HG02870 (cell line): ENCODE measurements around the gene LYSMD4.
"Not testable (repeated sequence)": the region's sequence is repeated elsewhere in the genome, so short reads cannot be mapped to it uniquely, and the experiment has no call there.

Experiments used
- ATAC-seq: cut with Tn5 transposase; IDR thresholded peaks from one replicate; pipeline ENCODE4 v1.9.1; 2021; ENCODE audit warnings: mild to moderate bottlenecking, moderate library complexity; ENCODE audit not compliant: unreplicated experiment

LYSMD4 gene

DNA sequence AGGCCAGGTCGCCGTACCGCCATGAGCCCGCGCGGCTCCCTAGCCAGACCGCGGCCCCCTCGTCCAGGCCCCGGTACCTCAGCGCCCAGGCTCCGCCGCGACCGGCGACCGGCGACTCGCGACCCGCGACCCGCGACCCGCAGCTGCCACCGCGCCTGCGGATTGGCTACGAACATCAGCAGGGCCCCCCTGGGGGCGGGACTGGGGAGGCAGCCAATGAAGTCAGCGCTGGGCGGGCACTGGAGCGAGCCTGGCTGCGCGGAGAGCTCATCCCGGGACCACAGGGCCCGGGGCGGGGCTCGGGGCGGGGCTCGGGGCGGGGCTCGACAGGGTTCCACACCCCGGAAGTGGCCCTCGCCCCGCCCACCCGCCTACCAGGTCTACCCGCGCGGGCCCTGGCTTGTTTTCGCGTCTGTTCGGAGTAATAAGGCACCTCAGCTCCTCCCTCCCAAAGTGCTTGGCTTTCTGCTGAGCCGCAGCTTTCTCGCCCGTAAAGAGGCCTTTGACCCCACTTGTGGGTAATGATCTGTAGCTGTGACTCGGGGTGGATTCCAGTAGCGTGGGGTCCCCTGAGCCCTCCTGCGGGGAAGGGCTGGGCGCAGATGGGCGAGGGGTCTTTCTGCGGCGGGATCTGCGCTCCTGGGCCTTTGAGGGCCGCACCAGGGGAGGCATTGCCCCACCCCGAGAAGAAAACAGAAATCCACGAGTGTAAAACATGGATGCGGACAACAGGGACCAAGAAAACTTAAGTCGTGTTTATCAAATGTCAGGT is at the start of gene LYSMD4:
TSS of gene LYSMD4 (minus strand) at position 170 of the 772 bp plus-strand sequence. CDS start 1,438 bp downstream, outside the sequence.
- ATAC-seq: peak; percentile 99

GRCh38 chr15:99782029-99782428 is 48.8 kb upstream of the LYSMD4 start:
- not testable (repeated sequence) for ATAC-seq

GRCh38 chr15:99777144-99777543 is 43.9 kb upstream of the LYSMD4 start:
- ATAC-seq: no peak

- no peak for ATAC-seq
Observed at GRCh38 chr15:99764522-99764921, 31.3 kb upstream of the LYSMD4 start.

DNA sequence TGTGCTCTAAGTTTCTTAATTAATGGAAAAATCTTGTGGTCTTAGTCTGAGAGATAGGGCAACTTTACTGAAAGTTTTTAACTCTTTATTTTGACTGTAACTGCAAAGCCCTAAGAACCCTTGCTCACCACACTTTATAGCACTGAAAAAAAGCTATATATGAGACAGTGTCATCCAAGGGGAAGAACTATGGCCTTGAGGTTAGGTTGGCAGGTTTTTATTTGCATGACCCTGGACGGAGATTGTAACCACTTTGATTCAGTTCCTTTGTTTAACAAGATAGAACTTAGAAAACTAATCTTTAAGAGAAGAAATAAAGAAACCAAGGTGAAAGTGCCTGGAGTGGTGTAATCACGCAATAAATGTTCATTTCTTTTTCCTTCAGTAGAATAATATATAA is 30.6 kb upstream of the LYSMD4 start:
- ATAC-seq: peak; percentile 85

DNA sequence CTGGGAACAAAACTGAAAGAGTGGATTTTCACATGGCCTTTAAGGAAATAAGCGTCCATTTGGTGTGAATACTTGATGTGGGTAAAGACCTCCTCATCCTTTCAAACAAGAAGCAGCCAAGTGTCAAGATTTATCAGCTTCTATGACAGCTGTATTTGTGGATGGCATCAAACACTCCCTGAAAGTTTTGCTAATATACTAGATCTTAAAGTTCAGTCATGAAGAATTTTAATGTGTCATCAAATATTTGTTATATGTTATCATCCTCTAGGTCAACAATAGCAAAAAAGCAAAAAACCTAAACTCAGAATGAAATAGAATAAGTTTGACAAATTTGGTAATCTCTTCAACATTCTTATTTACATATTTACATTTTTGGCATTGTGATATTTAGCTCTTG is 29.1 kb upstream of the LYSMD4 start:
- ATAC-seq: no peak

- peak; percentile 94 for ATAC-seq
Observed at GRCh38 chr15:99755692-99756409, 22.6 kb upstream of the LYSMD4 start.

DNA sequence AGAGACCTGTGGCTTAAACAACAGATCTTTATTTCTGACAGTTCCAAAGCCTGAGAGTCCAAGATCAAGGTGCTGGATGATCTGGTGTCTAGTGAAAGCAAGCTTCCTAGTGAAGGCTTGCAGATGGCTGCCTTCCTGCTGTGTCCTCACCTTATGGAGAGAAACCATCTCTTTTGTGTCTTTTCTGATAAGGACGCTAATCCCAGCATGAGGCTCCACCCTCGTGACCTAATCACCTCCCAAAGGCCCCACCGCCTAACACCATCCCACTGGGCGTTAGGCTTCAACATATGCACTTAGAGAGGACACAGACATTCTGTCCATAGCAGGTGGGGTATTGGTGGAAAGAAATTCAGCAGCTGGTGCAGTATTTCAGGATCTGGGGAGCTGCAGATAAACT is 19.8 kb upstream of the LYSMD4 start:
- ATAC-seq: no peak

- ATAC-seq: no peak
Observed at GRCh38 chr15:99752556-99752955, 19.3 kb upstream of the LYSMD4 start.

GRCh38 chr15:99750326-99750725 is 17.1 kb upstream of the LYSMD4 start:
- ATAC-seq: not testable (repeated sequence)

- no peak for ATAC-seq
Observed at GRCh38 chr15:99749386-99749785, 16.1 kb upstream of the LYSMD4 start.

GRCh38 chr15:99745370-99746086 is 12.3 kb upstream of the LYSMD4 start:
- no peak for ATAC-seq

DNA sequence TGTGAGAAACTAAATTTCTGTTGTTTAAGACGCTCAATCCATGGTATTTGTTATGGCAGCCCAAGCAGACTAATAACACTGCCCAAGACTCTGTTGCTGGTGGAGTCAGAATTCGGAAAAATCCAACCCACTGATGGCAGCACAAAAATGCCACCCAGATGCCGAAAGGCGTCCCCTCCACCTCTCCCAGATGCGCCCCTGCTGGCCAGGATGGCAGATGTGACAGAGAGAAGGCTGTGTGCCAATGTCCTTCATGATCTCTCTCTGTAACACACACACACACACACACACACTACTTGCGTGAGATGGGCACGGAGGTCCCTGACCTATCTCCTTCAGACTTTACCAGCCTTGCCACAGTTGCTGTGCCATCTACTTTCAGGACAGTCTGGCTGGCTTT is 10.9 kb upstream of the LYSMD4 start:
- ATAC-seq: no peak

GRCh38 chr15:99741835-99742234 is 8.6 kb upstream of the LYSMD4 start:
- ATAC-seq: no peak

GRCh38 chr15:99738021-99738847 is 5.0 kb upstream of the LYSMD4 start:
- no peak for ATAC-seq

DNA sequence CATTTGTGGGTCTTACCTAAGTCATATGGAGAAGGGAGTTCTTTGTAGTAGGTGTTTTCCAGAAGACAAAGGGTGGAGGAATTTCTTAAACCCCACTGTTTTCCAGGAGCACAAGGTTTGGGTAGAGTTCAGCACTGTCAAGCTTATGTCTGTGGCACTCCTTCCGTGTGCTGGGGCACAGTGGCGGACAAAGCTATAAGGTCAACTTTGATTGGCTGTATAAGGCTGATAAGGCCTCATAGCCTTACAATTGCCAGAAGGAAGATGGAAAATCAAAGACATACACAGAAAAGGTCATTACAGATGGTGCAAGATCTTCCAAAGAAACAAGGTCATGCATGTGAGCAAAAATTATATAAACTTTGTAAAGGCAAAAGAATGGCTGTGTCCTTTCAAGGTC is 3.5 kb upstream of the LYSMD4 start:
- ATAC-seq: no peak

GRCh38 chr15:99735868-99736267 is 2.6 kb upstream of the LYSMD4 start:
- no peak for ATAC-seq

GRCh38 chr15:99734575-99734974 is 1.3 kb upstream of the LYSMD4 start:
- ATAC-seq: no peak

- ATAC-seq: not testable (repeated sequence)
Observed at GRCh38 chr15:99734040-99734291, 729 bp upstream of the LYSMD4 start.

DNA sequence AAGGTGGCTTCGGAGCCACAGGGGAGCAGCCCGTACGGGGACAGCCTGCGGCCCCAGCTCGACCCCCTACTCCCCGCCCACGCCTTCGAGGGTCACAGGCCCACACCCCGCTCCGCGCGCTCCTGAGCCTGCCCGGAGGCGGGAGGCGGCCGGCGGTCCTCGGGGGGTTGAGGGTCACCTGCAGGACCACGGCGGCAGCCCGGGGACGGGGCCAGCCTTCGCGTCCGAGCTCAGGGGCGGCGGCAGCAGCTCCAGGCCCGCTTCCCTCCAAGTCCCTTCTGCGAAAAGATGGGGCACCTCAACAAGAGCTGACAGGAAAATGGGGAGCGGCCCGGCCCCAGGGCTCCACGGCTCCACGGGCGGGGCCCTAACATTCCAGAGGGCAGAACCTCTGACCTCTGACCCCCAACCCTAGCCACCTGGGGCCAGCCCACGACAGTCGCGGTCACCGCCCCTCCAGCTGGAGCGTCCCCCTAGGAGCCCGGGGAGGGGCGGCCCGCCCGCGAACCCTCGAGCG is 428 bp downstream of the LYSMD4 start:
- ATAC-seq: no peak
